ENCODE results near the gene NDEL1. TPM values are rescaled to one million over a fixed set of nuclear protein-coding genes. Genes with fewer than 3 reads are reported as not detected.

NDEL1 gene
- polyA plus RNA-seq, 3 donors: 29.8 to 58.3 (median 39.7) TPM

DNA sequence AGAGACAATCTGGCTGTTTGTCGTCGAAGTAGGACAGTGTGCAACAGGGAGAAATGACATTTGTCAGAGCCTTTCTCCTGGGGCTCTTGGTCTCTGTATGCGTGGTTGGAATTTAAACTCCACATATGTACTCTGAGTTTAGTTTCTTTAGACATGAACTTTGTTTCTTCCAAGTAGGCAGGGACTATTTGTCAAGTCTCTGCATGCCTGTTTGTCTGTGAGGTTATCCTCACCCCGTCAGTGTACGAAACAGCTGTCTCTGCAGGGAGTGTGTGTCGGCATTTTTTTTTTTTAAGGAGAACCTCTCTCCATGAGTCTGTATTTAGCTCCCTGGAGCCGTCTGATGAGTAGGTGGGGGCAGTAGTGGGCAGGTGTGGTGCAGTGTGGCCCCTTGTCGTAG, 29.7 kb downstream of the NDEL1 start:
- no peaks in the 10 kb centered on the region for H3K4me1 Mint-ChIP-seq
- peaks cover 37% of the 10 kb centered on the region for H3K79me2 ChIP-seq (ENCODE audit: insufficient read depth, low read length)
- no peaks in the 10 kb centered on the region for H3K27me3 ChIP-seq (ENCODE audit: control insufficient read depth in 2 of 2, insufficient read depth in 2 of 2, low read length in 2 of 2)
- peaks cover 83 to 95% of the 10 kb centered on the region in 2 donors for H3K36me3 Mint-ChIP-seq
- H2AFZ ChIP-seq (ENCODE audit: insufficient read depth, low read depth, low read length, poor library complexity, severe bottlenecking): no peak overlapping the region
- 92% methylated on average over 6 of the region's 8 CpGs for WGBS (ENCODE audit: insufficient coverage)
- DNase-seq: no peak
- H3K9me3 Mint-ChIP-seq: no peaks in the 10 kb centered on the region
- H3K9ac ChIP-seq (ENCODE audit: insufficient read depth, low read length, poor library complexity, severe bottlenecking): no peak overlapping the region
- peak overlapping the region in 2 of 7 donors; percentile 17 to 47 for H3K27ac Mint-ChIP-seq
- no peak overlapping the region for H3K4me2 ChIP-seq (replicated peaks; ENCODE audit: extremely low read depth, low read length, poor library complexity, severe bottlenecking)
- H3K9me3 ChIP-seq (replicated peaks in 1 of 2; ENCODE audit: control insufficient read depth in 1 of 2, insufficient read depth in 1 of 2, low read length in 2 of 2): no peaks in the 10 kb centered on the region
- H3K4me3 Mint-ChIP-seq: no peak overlapping the region
- TF ChIP-seq, protein P1, sequence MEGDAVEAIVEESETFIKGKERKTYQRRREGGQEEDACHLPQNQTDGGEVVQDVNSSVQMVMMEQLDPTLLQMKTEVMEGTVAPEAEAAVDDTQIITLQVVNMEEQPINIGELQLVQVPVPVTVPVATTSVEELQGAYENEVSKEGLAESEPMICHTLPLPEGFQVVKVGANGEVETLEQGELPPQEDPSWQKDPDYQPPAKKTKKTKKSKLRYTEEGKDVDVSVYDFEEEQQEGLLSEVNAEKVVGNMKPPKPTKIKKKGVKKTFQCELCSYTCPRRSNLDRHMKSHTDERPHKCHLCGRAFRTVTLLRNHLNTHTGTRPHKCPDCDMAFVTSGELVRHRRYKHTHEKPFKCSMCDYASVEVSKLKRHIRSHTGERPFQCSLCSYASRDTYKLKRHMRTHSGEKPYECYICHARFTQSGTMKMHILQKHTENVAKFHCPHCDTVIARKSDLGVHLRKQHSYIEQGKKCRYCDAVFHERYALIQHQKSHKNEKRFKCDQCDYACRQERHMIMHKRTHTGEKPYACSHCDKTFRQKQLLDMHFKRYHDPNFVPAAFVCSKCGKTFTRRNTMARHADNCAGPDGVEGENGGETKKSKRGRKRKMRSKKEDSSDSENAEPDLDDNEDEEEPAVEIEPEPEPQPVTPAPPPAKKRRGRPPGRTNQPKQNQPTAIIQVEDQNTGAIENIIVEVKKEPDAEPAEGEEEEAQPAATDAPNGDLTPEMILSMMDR (IDR thresholded peaks at IDR 0.05): no peak
- H4K20me1 ChIP-seq (ENCODE audit: insufficient read depth, low read length): peaks cover 97% of the 10 kb centered on the region
- H3K36me3 ChIP-seq (replicated peaks in 1 of 2; ENCODE audit: control insufficient read depth in 1 of 2, insufficient read depth in 2 of 2, low read length in 2 of 2): peaks cover 80 to 98% of the 10 kb centered on the region in 2 donors
- H3K27me3 Mint-ChIP-seq (ENCODE audit: low read depth in 3 of 3): no peaks in the 10 kb centered on the region
- intact Hi-C loops (cut with micrococcal nuclease): no loop called here
- no peak overlapping the region for H3K27ac ChIP-seq (ENCODE audit: low read depth in 1 of 2, low read length in 2 of 2)
- H3K4me1 ChIP-seq (ENCODE audit: control insufficient read depth in 1 of 2, insufficient read depth in 2 of 2, low read length in 2 of 2): no peaks in the 10 kb centered on the region
- H3K4me3 ChIP-seq (replicated peaks in 1 of 3; ENCODE audit: low read depth in 2 of 3, low read length in 3 of 3): no peak overlapping the region

DNA sequence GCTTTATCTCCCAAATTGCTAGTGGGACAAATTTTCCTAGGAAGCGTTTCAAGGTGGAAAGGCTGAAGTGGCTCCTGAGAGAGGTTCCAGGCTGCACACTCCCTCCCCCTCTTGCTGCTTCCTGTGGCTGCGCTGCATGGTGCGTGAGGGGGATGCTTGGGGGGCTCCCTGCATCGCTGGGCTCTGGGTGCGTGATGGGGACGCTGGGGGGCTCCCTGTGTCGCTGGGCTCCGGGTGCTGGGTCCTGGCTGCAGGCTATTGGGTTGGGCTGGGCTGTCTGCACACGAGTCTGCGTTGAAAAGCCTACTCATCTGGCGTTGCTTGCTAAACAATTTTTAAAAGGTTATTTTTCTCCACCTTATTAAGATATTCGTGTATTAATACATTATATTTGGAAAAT, 30.1 kb downstream of the NDEL1 start:
- Histone ChIP-seq H2AFZ (ENCODE audit: insufficient read depth, low read depth, low read length, poor library complexity, severe bottlenecking) (no peak overlapping the region), H3K4me2 (replicated peaks; ENCODE audit: extremely low read depth, low read length, poor library complexity, severe bottlenecking) (no peak overlapping the region), H3K4me1 (ENCODE audit: control insufficient read depth in 1 of 2, insufficient read depth in 2 of 2, low read length in 2 of 2) (no peaks in the 10 kb centered on the region), H3K9me3 (replicated peaks in 1 of 2; ENCODE audit: control insufficient read depth in 1 of 2, insufficient read depth in 1 of 2, low read length in 2 of 2) (no peaks in the 10 kb centered on the region), H3K79me2 (ENCODE audit: insufficient read depth, low read length) (peaks cover 37% of the 10 kb centered on the region), H3K36me3 (replicated peaks in 1 of 2; ENCODE audit: control insufficient read depth in 1 of 2, insufficient read depth in 2 of 2, low read length in 2 of 2) (peaks cover 80 to 98% of the 10 kb centered on the region in 2 donors), H3K4me3 (replicated peaks in 1 of 3; ENCODE audit: low read depth in 2 of 3, low read length in 3 of 3) (no peak overlapping the region), H3K9ac (ENCODE audit: insufficient read depth, low read length, poor library complexity, severe bottlenecking) (no peak overlapping the region), H3K27me3 (ENCODE audit: control insufficient read depth in 2 of 2, insufficient read depth in 2 of 2, low read length in 2 of 2) (no peaks in the 10 kb centered on the region), H3K27ac (ENCODE audit: low read depth in 1 of 2, low read length in 2 of 2) (no peak overlapping the region), H4K20me1 (ENCODE audit: insufficient read depth, low read length) (peaks cover 97% of the 10 kb centered on the region)
- intact Hi-C loops (cut with micrococcal nuclease): no loop called here
- Mint-ChIP-seq H3K36me3 (peaks cover 84 to 96% of the 10 kb centered on the region in 2 donors), H3K4me3 (no peak overlapping the region), H3K4me1 (no peaks in the 10 kb centered on the region), H3K27me3 (ENCODE audit: low read depth in 3 of 3) (no peaks in the 10 kb centered on the region), H3K9me3 (no peaks in the 10 kb centered on the region), H3K27ac (no peak overlapping the region)
- WGBS (ENCODE audit: insufficient coverage): 80% methylated on average over 1 of the region's 12 CpGs
- TF ChIP-seq, protein P1 (IDR thresholded peaks at IDR 0.05): no peak
- no peak for DNase-seq
